SK-N-SH (cell line): ENCODE results near the gene TJP1.

Experiments
- CTCF ChIP-seq: fragments of 200-600 bp; sonication (generic); IDR thresholded peaks from 2 replicates; pipeline ENCODE4 v1.6.1; 2017; ENCODE audit warnings: antibody characterized with exemption, mild to moderate bottlenecking, moderate library complexity
- EP300 ChIP-seq, 2 experiments: IDR thresholded peaks; 2 replicates each; pipeline versions ENCODE4 v1.4.0 to v1.6.1; 2012; ENCODE audit warnings: borderline replicate concordance in 1 of 2, low read depth in 1 of 2, low read length in 1 of 2
- EZH2phosphoT487 ChIP-seq: fragments of 200-600 bp; sonication (generic); IDR thresholded peaks from 2 replicates; pipeline ENCODE4 v1.6.1; 2017; ENCODE audit warnings: low read depth, mixed run types, mild to moderate bottlenecking, antibody characterized with exemption, moderate library complexity, borderline replicate concordance
- FOXJ3 ChIP-seq: sonication (generic); formaldehyde crosslinking; IDR thresholded peaks from 2 replicates; pipeline ENCODE4 v1.5.1; 2020; ENCODE audit warnings: mild to moderate bottlenecking, missing genetic modification reagents
- FOXM1 ChIP-seq: IDR thresholded peaks from 2 replicates; pipeline ENCODE4 v1.4.0; 2012; ENCODE audit warnings: low read depth, mild to moderate bottlenecking
- GABPA ChIP-seq: IDR thresholded peaks from 2 replicates; pipeline ENCODE4 v1.4.0; 2012; ENCODE audit warnings: low read depth, mild to moderate bottlenecking
- MAX ChIP-seq: IDR thresholded peaks from 2 replicates; pipeline ENCODE4 v1.4.0; 2012; ENCODE audit warnings: low read depth
- POLR2AphosphoS5 ChIP-seq: IDR thresholded peaks from 2 replicates; pipeline ENCODE4 v1.6.1; 2012; ENCODE audit warnings: low read depth, low read length
- RAD21 ChIP-seq: IDR thresholded peaks from 2 replicates; pipeline ENCODE4 v1.6.1; 2012; ENCODE audit warnings: mild to moderate bottlenecking, low read length
- USF1 ChIP-seq: IDR thresholded peaks from 2 replicates; pipeline ENCODE4 v1.4.0; 2012; ENCODE audit warnings: low read depth, borderline replicate concordance

GRCh38 chr15:29674661-29675533 is 147.4 kb downstream of the TJP1 start:
- no peak for TF ChIP-seq FOXJ3
- no peak for TF ChIP-seq GABPA
- TF ChIP-seq POLR2AphosphoS5, result no peak
- no peak for TF ChIP-seq EP300 (IDR thresholded peaks at IDR 0.05; ENCODE audit: borderline replicate concordance in 1 of 2, low read depth in 1 of 2, low read length in 1 of 2)
- no peak for TF ChIP-seq MAX
- TF ChIP-seq RAD21, result no peak
- TF ChIP-seq FOXM1, result no peak
- TF ChIP-seq CTCF, result no peak
- no peak for TF ChIP-seq EZH2phosphoT487
- TF ChIP-seq USF1, result no peak
